ENCODE results near the gene PDE4D. TPM values are rescaled to one million over a fixed set of nuclear protein-coding genes. Genes with fewer than 3 reads are reported as not detected.
A peak's percentile ranks its signal among the peaks of the same experiment; 100 is the strongest.

The PDE4D gene
- total RNA-seq, 1 experiment from 2014 or later = 11.6 TPM

DNA sequence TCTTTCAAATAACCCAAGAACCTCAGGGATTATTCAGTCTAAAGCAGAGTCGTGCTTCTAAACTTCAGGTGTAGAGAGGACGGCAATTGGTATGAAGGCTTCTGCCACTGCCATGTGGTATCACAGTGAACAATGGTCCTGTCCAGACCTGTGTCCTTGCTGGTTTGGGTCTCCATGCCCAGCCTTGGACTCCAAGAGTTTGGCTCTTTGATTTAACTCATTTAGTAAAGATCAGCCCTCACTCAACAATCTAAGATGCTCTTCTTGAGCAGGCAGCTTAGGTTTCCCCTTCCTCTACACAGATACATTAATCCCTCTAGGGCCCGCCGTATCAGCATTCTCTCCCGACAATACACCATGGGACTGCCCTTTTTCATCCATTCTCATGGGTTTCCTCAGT, 792.7 kb downstream of the PDE4D start:
- no TSS peak for BruUV-seq (replicated peaks)
- H3K27ac Mint-ChIP-seq (ENCODE audit: unreplicated experiment) = no peak overlapping the region
- no peaks in the 10 kb centered on the region for H3K9me3 Mint-ChIP-seq (ENCODE audit: low read depth, unreplicated experiment)
- H3K27me3 Mint-ChIP-seq (ENCODE audit: unreplicated experiment) = no peaks in the 10 kb centered on the region
- CTCF ChIA-PET = interaction anchor here (1.1 kb wide), 1 partner anchor 13 kb away, joined by 3 read pairs; no protein-coding TSS in a partner anchor
- H3K4me3 Mint-ChIP-seq (ENCODE audit: low read depth, unreplicated experiment) = no peak overlapping the region
- intact Hi-C loops (cut with micrococcal nuclease; ENCODE audit: unreplicated experiment) = no loop called here
- TF ChIP-seq, protein P1, sequence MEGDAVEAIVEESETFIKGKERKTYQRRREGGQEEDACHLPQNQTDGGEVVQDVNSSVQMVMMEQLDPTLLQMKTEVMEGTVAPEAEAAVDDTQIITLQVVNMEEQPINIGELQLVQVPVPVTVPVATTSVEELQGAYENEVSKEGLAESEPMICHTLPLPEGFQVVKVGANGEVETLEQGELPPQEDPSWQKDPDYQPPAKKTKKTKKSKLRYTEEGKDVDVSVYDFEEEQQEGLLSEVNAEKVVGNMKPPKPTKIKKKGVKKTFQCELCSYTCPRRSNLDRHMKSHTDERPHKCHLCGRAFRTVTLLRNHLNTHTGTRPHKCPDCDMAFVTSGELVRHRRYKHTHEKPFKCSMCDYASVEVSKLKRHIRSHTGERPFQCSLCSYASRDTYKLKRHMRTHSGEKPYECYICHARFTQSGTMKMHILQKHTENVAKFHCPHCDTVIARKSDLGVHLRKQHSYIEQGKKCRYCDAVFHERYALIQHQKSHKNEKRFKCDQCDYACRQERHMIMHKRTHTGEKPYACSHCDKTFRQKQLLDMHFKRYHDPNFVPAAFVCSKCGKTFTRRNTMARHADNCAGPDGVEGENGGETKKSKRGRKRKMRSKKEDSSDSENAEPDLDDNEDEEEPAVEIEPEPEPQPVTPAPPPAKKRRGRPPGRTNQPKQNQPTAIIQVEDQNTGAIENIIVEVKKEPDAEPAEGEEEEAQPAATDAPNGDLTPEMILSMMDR (IDR thresholded peaks at IDR 0.05; ENCODE audit: unreplicated experiment) = no peak
- DNase-seq = no peak
- no peaks in the 10 kb centered on the region for H3K36me3 Mint-ChIP-seq (ENCODE audit: insufficient read depth, unreplicated experiment)
- peaks cover 20% of the 10 kb centered on the region for H3K4me1 Mint-ChIP-seq (ENCODE audit: low read depth, unreplicated experiment)

DNA sequence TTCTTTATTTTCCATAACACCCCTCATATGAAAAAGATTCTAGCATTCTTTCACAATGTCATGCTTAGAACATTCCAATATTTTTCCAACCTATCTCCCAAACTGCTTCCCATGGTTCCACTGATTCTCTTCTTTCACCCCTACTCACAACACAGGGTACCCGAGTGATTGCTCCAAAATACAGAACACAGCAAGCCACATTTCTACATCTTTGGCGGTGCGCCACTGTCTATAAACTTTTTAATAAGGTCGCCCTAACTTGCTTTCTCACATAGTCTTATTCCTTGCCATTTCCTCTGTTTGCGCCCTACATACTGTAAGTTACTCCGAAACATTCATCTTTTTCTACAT, 793.6 kb downstream of the PDE4D start:
- CTCF ChIA-PET = no interaction called here
- Mint-ChIP-seq H3K4me1 (ENCODE audit: low read depth, unreplicated experiment) (peaks cover 20% of the 10 kb centered on the region), H3K27ac (ENCODE audit: unreplicated experiment) (no peak overlapping the region), H3K9me3 (ENCODE audit: low read depth, unreplicated experiment) (no peaks in the 10 kb centered on the region), H3K36me3 (ENCODE audit: insufficient read depth, unreplicated experiment) (no peaks in the 10 kb centered on the region), H3K27me3 (ENCODE audit: unreplicated experiment) (no peaks in the 10 kb centered on the region), H3K4me3 (ENCODE audit: low read depth, unreplicated experiment) (no peak overlapping the region)
- TF ChIP-seq, protein P1 (IDR thresholded peaks at IDR 0.05; ENCODE audit: unreplicated experiment) = no peak
- intact Hi-C loops (cut with micrococcal nuclease; ENCODE audit: unreplicated experiment) = no loop called here
- no peak for DNase-seq
- no TSS peak for BruUV-seq (replicated peaks)

DNA sequence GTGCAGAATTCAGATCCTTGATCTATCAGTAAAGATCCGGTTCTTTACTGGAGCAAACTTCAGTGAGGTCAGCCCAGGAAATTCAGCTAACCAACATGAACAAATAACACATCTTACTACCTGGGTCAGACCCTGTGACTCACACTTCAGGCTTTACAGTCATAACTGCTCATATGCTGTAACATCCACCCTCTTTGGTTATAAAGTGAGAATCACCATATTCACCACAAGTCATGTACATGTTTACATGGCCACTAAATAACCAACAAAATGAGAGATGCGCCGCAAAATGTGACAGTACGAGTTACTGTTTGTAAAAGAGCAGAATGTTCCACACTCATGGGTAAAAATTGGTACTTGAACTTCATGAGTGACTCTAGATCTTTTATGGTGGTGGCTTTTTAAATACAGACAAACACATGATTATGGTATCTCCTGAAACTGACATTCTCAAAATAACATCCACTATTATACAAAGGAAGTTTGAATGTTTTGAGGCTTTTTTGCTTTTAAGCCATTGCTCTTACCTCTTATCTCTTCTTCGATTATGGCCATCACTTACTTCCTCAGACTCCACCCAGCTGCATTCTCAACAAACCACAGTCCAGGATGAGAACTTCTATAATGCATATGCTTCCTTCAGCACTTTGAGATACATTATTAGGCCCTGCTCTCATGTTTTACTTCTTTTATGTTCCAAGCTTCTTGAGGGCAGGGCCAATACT, 794.1 kb downstream of the PDE4D start:
- Mint-ChIP-seq H3K27me3 (ENCODE audit: unreplicated experiment) (no peaks in the 10 kb centered on the region), H3K27ac (ENCODE audit: unreplicated experiment) (peak overlapping the region; percentile 3), H3K4me3 (ENCODE audit: low read depth, unreplicated experiment) (no peak overlapping the region), H3K9me3 (ENCODE audit: low read depth, unreplicated experiment) (no peaks in the 10 kb centered on the region), H3K36me3 (ENCODE audit: insufficient read depth, unreplicated experiment) (no peaks in the 10 kb centered on the region), H3K4me1 (ENCODE audit: low read depth, unreplicated experiment) (peaks cover 20% of the 10 kb centered on the region)
- BruUV-seq (replicated peaks) = no TSS peak
- TF ChIP-seq, protein P1 (IDR thresholded peaks at IDR 0.05; ENCODE audit: unreplicated experiment) = no peak
- DNase-seq = peak; percentile 12
- intact Hi-C loops (cut with micrococcal nuclease; ENCODE audit: unreplicated experiment) = no loop called here
- CTCF ChIA-PET = no interaction called here

DNA sequence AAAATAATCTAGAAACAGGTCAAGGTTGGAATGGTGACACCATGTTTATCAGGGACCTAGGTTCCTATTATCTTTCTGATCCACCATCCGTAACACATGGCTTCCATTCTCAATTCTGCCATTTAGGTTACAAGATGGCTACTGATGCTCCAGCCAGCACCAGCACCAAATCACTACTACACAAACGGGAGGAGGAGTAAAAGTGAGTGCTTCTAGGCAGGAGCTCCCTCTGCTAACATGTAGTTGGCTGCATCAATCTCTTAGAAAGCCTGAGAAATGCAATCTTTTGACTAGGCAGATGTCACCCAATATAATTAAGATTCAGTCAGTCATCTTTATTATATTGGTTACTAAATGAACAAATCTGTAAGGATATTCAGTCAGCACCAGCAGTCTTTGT, 794.8 kb downstream of the PDE4D start:
- no peak overlapping the region for H3K4me3 Mint-ChIP-seq (ENCODE audit: low read depth, unreplicated experiment)
- CTCF ChIA-PET = no interaction called here
- DNase-seq = no peak
- H3K9me3 Mint-ChIP-seq (ENCODE audit: low read depth, unreplicated experiment) = no peaks in the 10 kb centered on the region
- H3K27me3 Mint-ChIP-seq (ENCODE audit: unreplicated experiment) = no peaks in the 10 kb centered on the region
- peaks cover 20% of the 10 kb centered on the region for H3K4me1 Mint-ChIP-seq (ENCODE audit: low read depth, unreplicated experiment)
- TF ChIP-seq, protein P1 (IDR thresholded peaks at IDR 0.05; ENCODE audit: unreplicated experiment) = no peak
- no peak overlapping the region for H3K27ac Mint-ChIP-seq (ENCODE audit: unreplicated experiment)
- no TSS peak for BruUV-seq (replicated peaks)
- H3K36me3 Mint-ChIP-seq (ENCODE audit: insufficient read depth, unreplicated experiment) = no peaks in the 10 kb centered on the region
- intact Hi-C loops (cut with micrococcal nuclease; ENCODE audit: unreplicated experiment) = no loop called here

Measured in Calu3 (cell line).